DND-41 (cell line): ENCODE results near the gene SLBP.
A peak's percentile ranks its signal among the peaks of the same experiment; 100 is the strongest.

ENCODE experiments used
- ATAC-seq: fragments of 200-7000 bp; cut with Tn5 transposase; 3 replicates; pipeline ENCODE4 v1.9.1; 2021; ENCODE audit warnings: low read depth; ENCODE audit not compliant: insufficient read depth
- DNase-seq: peaks from one replicate; pipeline ENCODE4 v3.0.0-alpha.2; 2020
- H2AFZ ChIP-seq: 2 replicates; pipeline ENCODE4 v1.6.0; 2012; ENCODE audit warnings: low read depth, low read length
- H3K27ac ChIP-seq: 2 replicates; pipeline ENCODE4 v1.5.1; 2012; ENCODE audit warnings: low read length, inconsistent platforms
- H3K27me3 ChIP-seq: fragments of 200-600 bp; sonication (generic); 2 replicates; pipeline ENCODE4 v1.6.0; 2012; ENCODE audit warnings: low read length, mild to moderate bottlenecking, inconsistent platforms; ENCODE audit not compliant: insufficient read depth, poor library complexity
- H3K36me3 ChIP-seq: 2 replicates; pipeline ENCODE4 v1.5.1; 2012; ENCODE audit warnings: low read length, inconsistent platforms; ENCODE audit not compliant: insufficient read depth
- H3K4me1 ChIP-seq: 2 replicates; pipeline ENCODE4 v1.5.1; 2012; ENCODE audit warnings: mild to moderate bottlenecking, low read length; ENCODE audit not compliant: insufficient read depth
- H3K4me2 ChIP-seq: 2 replicates; pipeline ENCODE4 v1.6.0; 2012; ENCODE audit warnings: mild to moderate bottlenecking, moderate library complexity, low read length, inconsistent platforms; ENCODE audit not compliant: insufficient read depth
- H3K4me3 ChIP-seq, 2 experiments: fragments of 200-600 bp in 1 of 2; shearing (Covaris generic) in 1 of 2; 2 replicates each; pipeline ENCODE4 v1.5.1; 2012 to 2016; ENCODE audit warnings: inconsistent platforms in 2 of 2, low read length in 2 of 2, mild to moderate bottlenecking in 2 of 2, low read depth in 1 of 2, moderate library complexity in 1 of 2
- H3K79me2 ChIP-seq: 2 replicates; pipeline ENCODE4 v1.6.0; 2012; ENCODE audit warnings: low read length, inconsistent platforms; ENCODE audit not compliant: insufficient read depth
- H3K9ac ChIP-seq: 2 replicates; pipeline ENCODE4 v1.6.0; 2012; ENCODE audit warnings: low read depth, mild to moderate bottlenecking, inconsistent platforms, low read length, moderate library complexity
- H3K9me3 ChIP-seq: 2 replicates; pipeline ENCODE4 v1.5.1; 2012; ENCODE audit warnings: low read length, moderate library complexity, mild to moderate bottlenecking, inconsistent platforms; ENCODE audit not compliant: insufficient read depth, severe bottlenecking
- H4K20me1 ChIP-seq: 2 replicates; pipeline ENCODE4 v1.6.0; 2012; ENCODE audit warnings: low read length; ENCODE audit not compliant: insufficient read depth
- CTCF ChIP-seq: IDR thresholded peaks from 2 replicates; pipeline ENCODE4 v1.5.1; 2012; ENCODE audit warnings: borderline replicate concordance, low read length, moderate library complexity, mild to moderate bottlenecking; ENCODE audit not compliant: poor library complexity, severe bottlenecking; ENCODE audit errors: extremely low read depth
- EZH2 ChIP-seq: IDR thresholded peaks from 3 replicates; pipeline ENCODE4 v1.6.1; 2012; ENCODE audit warnings: borderline replicate concordance, low read depth, mild to moderate bottlenecking, moderate library complexity, low read length, inconsistent platforms; ENCODE audit not compliant: severe bottlenecking

Gene SLBP

GRCh38 chr4:1749370-1749769 lies 37.3 kb upstream of the SLBP start:
- no peak overlapping the region for H3K9ac ChIP-seq
- H3K27ac ChIP-seq = no peak overlapping the region
- peaks cover 6% of the 10 kb centered on the region for H3K4me1 ChIP-seq
- peaks cover 13% of the 10 kb centered on the region for H3K36me3 ChIP-seq
- no peak overlapping the region for H2AFZ ChIP-seq
- ATAC-seq = no peak
- no peak overlapping the region for H3K4me3 ChIP-seq
- H3K4me2 ChIP-seq = no peak overlapping the region
- H4K20me1 ChIP-seq = peaks cover 23% of the 10 kb centered on the region
- H3K27me3 ChIP-seq = no peaks in the 10 kb centered on the region
- TF ChIP-seq EZH2 (no peak), CTCF (no peak)
- DNase-seq = no peak
- no peaks in the 10 kb centered on the region for H3K9me3 ChIP-seq
- H3K79me2 ChIP-seq = no peaks in the 10 kb centered on the region

GRCh38 chr4:1748465-1748995 lies 36.4 kb upstream of the SLBP start:
- H3K4me2 ChIP-seq = peak overlapping the region; percentile 58
- DNase-seq = peak; percentile 88
- H3K36me3 ChIP-seq = peaks cover 21% of the 10 kb centered on the region
- peaks cover 28% of the 10 kb centered on the region for H4K20me1 ChIP-seq
- H3K79me2 ChIP-seq = no peaks in the 10 kb centered on the region
- H3K27me3 ChIP-seq = no peaks in the 10 kb centered on the region
- H2AFZ ChIP-seq = no peak overlapping the region; the same call in 1 of the 2 replicates
- ATAC-seq = peak; percentile 83
- no peak overlapping the region for H3K27ac ChIP-seq
- H3K9ac ChIP-seq = peak overlapping the region; percentile 28; the same call in 1 of the 2 replicates
- H3K4me1 ChIP-seq = peaks cover 6% of the 10 kb centered on the region
- H3K4me3 ChIP-seq = no peak overlapping the region
- H3K9me3 ChIP-seq = no peaks in the 10 kb centered on the region
- no peak for TF ChIP-seq EZH2
- TF ChIP-seq CTCF = peak; percentile 92

- no peak overlapping the region for H3K4me2 ChIP-seq
- no peaks in the 10 kb centered on the region for H3K9me3 ChIP-seq
- H3K36me3 ChIP-seq = peaks cover 26% of the 10 kb centered on the region
- TF ChIP-seq CTCF (no peak), EZH2 (no peak)
- H2AFZ ChIP-seq = no peak overlapping the region
- H3K79me2 ChIP-seq = no peaks in the 10 kb centered on the region
- no peaks in the 10 kb centered on the region for H3K27me3 ChIP-seq
- H3K4me1 ChIP-seq = peaks cover 6% of the 10 kb centered on the region
- DNase-seq = no peak
- no peak overlapping the region for H3K27ac ChIP-seq
- ATAC-seq = no peak
- H4K20me1 ChIP-seq = peaks cover 29% of the 10 kb centered on the region
- H3K9ac ChIP-seq = no peak overlapping the region
- H3K4me3 ChIP-seq = no peak overlapping the region
Observed at GRCh38 chr4:1747603-1747967, 35.5 kb upstream of the SLBP start.
